ENCODE data around the gene CYP27C1.

- TF ChIP-seq EGR1 (IDR thresholded peaks at IDR 0.05; ENCODE audit: low read depth) (no peak), SIN3A (IDR thresholded peaks at IDR 0.05; ENCODE audit: low read depth) (no peak), POLR2A (IDR thresholded peaks at IDR 0.05; ENCODE audit: borderline replicate concordance, extremely low read depth, insufficient read depth, insufficient read length) (no peak), CEBPB (IDR thresholded peaks at IDR 0.05; ENCODE audit: low read depth) (no peak)
- TF ChIP-seq, protein P1, sequence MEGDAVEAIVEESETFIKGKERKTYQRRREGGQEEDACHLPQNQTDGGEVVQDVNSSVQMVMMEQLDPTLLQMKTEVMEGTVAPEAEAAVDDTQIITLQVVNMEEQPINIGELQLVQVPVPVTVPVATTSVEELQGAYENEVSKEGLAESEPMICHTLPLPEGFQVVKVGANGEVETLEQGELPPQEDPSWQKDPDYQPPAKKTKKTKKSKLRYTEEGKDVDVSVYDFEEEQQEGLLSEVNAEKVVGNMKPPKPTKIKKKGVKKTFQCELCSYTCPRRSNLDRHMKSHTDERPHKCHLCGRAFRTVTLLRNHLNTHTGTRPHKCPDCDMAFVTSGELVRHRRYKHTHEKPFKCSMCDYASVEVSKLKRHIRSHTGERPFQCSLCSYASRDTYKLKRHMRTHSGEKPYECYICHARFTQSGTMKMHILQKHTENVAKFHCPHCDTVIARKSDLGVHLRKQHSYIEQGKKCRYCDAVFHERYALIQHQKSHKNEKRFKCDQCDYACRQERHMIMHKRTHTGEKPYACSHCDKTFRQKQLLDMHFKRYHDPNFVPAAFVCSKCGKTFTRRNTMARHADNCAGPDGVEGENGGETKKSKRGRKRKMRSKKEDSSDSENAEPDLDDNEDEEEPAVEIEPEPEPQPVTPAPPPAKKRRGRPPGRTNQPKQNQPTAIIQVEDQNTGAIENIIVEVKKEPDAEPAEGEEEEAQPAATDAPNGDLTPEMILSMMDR (IDR thresholded peaks at IDR 0.05 in 2 of 3, conservative IDR thresholded peaks at IDR 0.05 in 1 of 3; ENCODE audit: borderline replicate concordance in 1 of 3, insufficient read depth in 1 of 3, low read depth in 2 of 3, low read length in 2 of 3): no peak
- TF ChIP-seq, protein P2, sequence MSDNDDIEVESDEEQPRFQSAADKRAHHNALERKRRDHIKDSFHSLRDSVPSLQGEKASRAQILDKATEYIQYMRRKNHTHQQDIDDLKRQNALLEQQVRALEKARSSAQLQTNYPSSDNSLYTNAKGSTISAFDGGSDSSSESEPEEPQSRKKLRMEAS (IDR thresholded peaks at IDR 0.05): no peak
These were observed 6.0 kb upstream of the CYP27C1 start for GRCh38 chr2:127226132-127226519.
